ENCODE data around the gene MYH2. TPM values are rescaled to one million over a fixed set of nuclear protein-coding genes. Genes with fewer than 3 reads are reported as not detected.

Gene MYH2
- total RNA-seq, 1 experiment from 2014 or later: not detected

DNA sequence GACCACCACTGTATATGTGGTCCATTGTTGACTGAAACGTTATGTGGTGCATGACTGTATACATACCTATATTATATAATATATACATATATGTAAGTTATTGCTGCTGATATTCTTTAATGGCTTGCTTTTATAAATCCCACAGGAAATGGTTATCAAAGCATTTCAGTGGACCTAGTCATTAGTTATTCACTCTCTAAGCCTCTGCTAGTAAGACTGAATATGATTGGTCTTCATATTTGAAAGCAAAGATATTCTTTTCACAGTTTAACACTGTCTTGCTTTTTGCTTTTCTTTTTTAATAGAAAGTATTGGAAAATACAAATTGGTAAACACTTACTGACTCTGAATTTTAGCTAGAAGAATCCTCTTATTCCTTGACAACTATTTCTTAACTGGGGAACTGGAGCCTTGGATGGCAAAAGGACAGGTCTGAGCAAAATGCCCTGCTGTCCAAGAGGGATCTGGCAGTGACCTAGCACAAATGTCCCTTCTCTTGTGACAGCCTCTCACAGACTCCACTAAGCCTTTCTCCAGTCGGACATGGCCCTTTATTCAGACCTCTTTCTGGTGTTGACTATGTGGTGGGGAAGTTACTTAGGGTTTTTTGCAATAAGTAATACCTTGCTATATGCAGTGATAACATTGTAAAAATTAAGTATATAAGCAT, 14.7 kb upstream of the MYH2 start:
- ChIA-PET RAD21 (ENCODE audit: low non-redundant PET in 1 of 2, low total read pairs in 2 of 2, uncharacterized antibody in 2 of 2, unreplicated experiment in 2 of 2) (no interaction called here), POLR2A (no interaction called here), CTCF (no interaction called here)
- Histone ChIP-seq H3K4me1 (ENCODE audit: control insufficient read depth in 1 of 2, insufficient read depth in 2 of 2, low read length in 2 of 2) (no peaks in the 10 kb centered on the region), H3K36me3 (ENCODE audit: control insufficient read depth in 1 of 2, insufficient read depth in 2 of 2, low read length in 2 of 2) (no peaks in the 10 kb centered on the region), H4K20me1 (ENCODE audit: insufficient read depth) (no peaks in the 10 kb centered on the region), H3K4me3 (replicated peaks in 1 of 2; ENCODE audit: low read depth in 1 of 2, low read length in 2 of 2) (no peak overlapping the region), H3K79me2 (ENCODE audit: insufficient read depth, low read length) (no peaks in the 10 kb centered on the region), H3K4me2 (ENCODE audit: low read length) (no peak overlapping the region), H3K9me3 (ENCODE audit: control insufficient read depth in 1 of 2, insufficient read depth in 1 of 2, low read depth in 1 of 2, low read length in 2 of 2) (no peaks in the 10 kb centered on the region), H2AFZ (ENCODE audit: low read depth, low read length, poor library complexity, severe bottlenecking) (no peak overlapping the region), H3K27me3 (ENCODE audit: insufficient read depth, low read length) (peaks cover 17% of the 10 kb centered on the region), H3K9me2 (ENCODE audit: insufficient read depth) (no peaks in the 10 kb centered on the region), H3K9ac (ENCODE audit: low read length) (no peak overlapping the region), H3K27ac (ENCODE audit: low read depth, low read length) (no peak overlapping the region)
- TF ChIP-seq FOSL1 (IDR thresholded peaks at IDR 0.05; ENCODE audit: low read depth): no peak
- TF ChIP-seq, protein P1, sequence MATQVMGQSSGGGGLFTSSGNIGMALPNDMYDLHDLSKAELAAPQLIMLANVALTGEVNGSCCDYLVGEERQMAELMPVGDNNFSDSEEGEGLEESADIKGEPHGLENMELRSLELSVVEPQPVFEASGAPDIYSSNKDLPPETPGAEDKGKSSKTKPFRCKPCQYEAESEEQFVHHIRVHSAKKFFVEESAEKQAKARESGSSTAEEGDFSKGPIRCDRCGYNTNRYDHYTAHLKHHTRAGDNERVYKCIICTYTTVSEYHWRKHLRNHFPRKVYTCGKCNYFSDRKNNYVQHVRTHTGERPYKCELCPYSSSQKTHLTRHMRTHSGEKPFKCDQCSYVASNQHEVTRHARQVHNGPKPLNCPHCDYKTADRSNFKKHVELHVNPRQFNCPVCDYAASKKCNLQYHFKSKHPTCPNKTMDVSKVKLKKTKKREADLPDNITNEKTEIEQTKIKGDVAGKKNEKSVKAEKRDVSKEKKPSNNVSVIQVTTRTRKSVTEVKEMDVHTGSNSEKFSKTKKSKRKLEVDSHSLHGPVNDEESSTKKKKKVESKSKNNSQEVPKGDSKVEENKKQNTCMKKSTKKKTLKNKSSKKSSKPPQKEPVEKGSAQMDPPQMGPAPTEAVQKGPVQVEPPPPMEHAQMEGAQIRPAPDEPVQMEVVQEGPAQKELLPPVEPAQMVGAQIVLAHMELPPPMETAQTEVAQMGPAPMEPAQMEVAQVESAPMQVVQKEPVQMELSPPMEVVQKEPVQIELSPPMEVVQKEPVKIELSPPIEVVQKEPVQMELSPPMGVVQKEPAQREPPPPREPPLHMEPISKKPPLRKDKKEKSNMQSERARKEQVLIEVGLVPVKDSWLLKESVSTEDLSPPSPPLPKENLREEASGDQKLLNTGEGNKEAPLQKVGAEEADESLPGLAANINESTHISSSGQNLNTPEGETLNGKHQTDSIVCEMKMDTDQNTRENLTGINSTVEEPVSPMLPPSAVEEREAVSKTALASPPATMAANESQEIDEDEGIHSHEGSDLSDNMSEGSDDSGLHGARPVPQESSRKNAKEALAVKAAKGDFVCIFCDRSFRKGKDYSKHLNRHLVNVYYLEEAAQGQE (IDR thresholded peaks at IDR 0.05; ENCODE audit: low read depth): no peak
- no peak for TF ChIP-seq SRF (IDR thresholded peaks at IDR 0.05; ENCODE audit: low read depth)
- no peak for TF ChIP-seq ZNF274 (IDR thresholded peaks at IDR 0.05; ENCODE audit: low read depth, low read length)
- no peak for TF ChIP-seq POLR2AphosphoS5 (IDR thresholded peaks at IDR 0.05; ENCODE audit: low read depth, low read length)
- TF ChIP-seq POLR2A (IDR thresholded peaks at IDR 0.05; ENCODE audit: borderline replicate concordance, extremely low read depth, insufficient read depth, insufficient read length): no peak
- TF ChIP-seq, protein P2, sequence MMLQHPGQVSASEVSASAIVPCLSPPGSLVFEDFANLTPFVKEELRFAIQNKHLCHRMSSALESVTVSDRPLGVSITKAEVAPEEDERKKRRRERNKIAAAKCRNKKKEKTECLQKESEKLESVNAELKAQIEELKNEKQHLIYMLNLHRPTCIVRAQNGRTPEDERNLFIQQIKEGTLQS (IDR thresholded peaks at IDR 0.05): no peak
- TF ChIP-seq EGR1 (IDR thresholded peaks at IDR 0.05; ENCODE audit: low read depth): no peak
- no peak for TF ChIP-seq TCF7L2 (IDR thresholded peaks at IDR 0.05; ENCODE audit: borderline replicate concordance, extremely low read depth, insufficient read depth, insufficient read length)
- TF ChIP-seq RAD21 (IDR thresholded peaks at IDR 0.05; ENCODE audit: low read depth): no peak
- TF ChIP-seq, protein P3, sequence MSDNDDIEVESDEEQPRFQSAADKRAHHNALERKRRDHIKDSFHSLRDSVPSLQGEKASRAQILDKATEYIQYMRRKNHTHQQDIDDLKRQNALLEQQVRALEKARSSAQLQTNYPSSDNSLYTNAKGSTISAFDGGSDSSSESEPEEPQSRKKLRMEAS (IDR thresholded peaks at IDR 0.05): no peak
- TF ChIP-seq, protein P4, sequence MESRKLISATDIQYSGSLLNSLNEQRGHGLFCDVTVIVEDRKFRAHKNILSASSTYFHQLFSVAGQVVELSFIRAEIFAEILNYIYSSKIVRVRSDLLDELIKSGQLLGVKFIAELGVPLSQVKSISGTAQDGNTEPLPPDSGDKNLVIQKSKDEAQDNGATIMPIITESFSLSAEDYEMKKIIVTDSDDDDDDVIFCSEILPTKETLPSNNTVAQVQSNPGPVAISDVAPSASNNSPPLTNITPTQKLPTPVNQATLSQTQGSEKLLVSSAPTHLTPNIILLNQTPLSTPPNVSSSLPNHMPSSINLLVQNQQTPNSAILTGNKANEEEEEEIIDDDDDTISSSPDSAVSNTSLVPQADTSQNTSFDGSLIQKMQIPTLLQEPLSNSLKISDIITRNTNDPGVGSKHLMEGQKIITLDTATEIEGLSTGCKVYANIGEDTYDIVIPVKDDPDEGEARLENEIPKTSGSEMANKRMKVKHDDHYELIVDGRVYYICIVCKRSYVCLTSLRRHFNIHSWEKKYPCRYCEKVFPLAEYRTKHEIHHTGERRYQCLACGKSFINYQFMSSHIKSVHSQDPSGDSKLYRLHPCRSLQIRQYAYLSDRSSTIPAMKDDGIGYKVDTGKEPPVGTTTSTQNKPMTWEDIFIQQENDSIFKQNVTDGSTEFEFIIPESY (IDR thresholded peaks at IDR 0.05; ENCODE audit: extremely low read depth, insufficient replicate concordance, low read length): no peak
- TF ChIP-seq EZH2 (IDR thresholded peaks at IDR 0.05): no peak
- ATAC-seq (no peak), DNase-seq (ENCODE audit: low read depth, low spot score) (no peak)
- intact Hi-C loops (cut with micrococcal nuclease): loop anchor here (2.0 kb wide), 1 partner anchor 75 kb away; no protein-coding TSS in a partner anchor
- BruUV-seq (replicated peaks): no TSS peak
